Measurements from ENCODE around the gene MED13L. TPM values are rescaled to one million over a fixed set of nuclear protein-coding genes. Genes with fewer than 3 reads are reported as not detected.
A peak's percentile ranks its signal among the peaks of the same experiment; 100 is the strongest.

MED13L gene
- total RNA-seq, 4 donors from 2014 or later = 126 to 194 (median 154) TPM

- Histone ChIP-seq H3K4me3 (no peak overlapping the region), H3K36me3 (peaks cover 0 to 34% (median 14%) of the 10 kb centered on the region in 4 donors), H3K27ac (no peak overlapping the region), H3K4me1 (peaks cover 0 to 7% (median 0%) of the 10 kb centered on the region in 4 donors), H3K27me3 (no peaks in the 10 kb centered on the region), H3K9me3 (no peaks in the 10 kb centered on the region)
- TF ChIP-seq POLR2A (IDR thresholded peaks at IDR 0.05) (no peak), POLR2AphosphoS5 (IDR thresholded peaks at IDR 0.05) (no peak), CTCF (IDR thresholded peaks at IDR 0.05) (no peak), EP300 (IDR thresholded peaks at IDR 0.05; ENCODE audit: low read depth) (no peak)
- intact Hi-C loops (cut with DNase I; ENCODE audit: low total_unique reads) = no loop called here
- in situ Hi-C loops (cut with MboI; ENCODE audit: low pct_ligation_motif_present in 1 of 4, low pct_unique_long_range_greater_than_20kb in 1 of 4, low sequenced_read_pairs in 3 of 4) = loop anchor here in 2 of 4 donors (25.0 kb wide), 2 partner anchors 623 to 723 kb away; no protein-coding TSS in a partner anchor
- 83 to 90% methylated on average over 5 to 8 of the region's 8 CpGs for WGBS, 2 donors (ENCODE audit: low coverage in 1 of 2)
- no peak for DNase-seq
Observed at GRCh38 chr12:115988625-115989563, 288.6 kb downstream of the MED13L start.

GRCh38 chr12:115988212-115988611 lies 289.3 kb downstream of the MED13L start:
- in situ Hi-C loops (cut with MboI; ENCODE audit: low pct_ligation_motif_present in 1 of 4, low pct_unique_long_range_greater_than_20kb in 1 of 4, low sequenced_read_pairs in 3 of 4) = loop anchor here in 2 of 4 donors (25.0 kb wide), 2 partner anchors 624 to 724 kb away; no protein-coding TSS in a partner anchor
- peaks cover 0 to 35% (median 15%) of the 10 kb centered on the region in 4 donors for H3K36me3 ChIP-seq

GRCh38 chr12:115984616-115985015 lies 292.9 kb downstream of the MED13L start:
- Histone ChIP-seq H3K4me1 (peaks cover 0 to 7% (median 0%) of the 10 kb centered on the region in 4 donors), H3K27ac (no peak overlapping the region), H3K27me3 (no peaks in the 10 kb centered on the region), H3K36me3 (peaks cover 0 to 50% (median 23%) of the 10 kb centered on the region in 4 donors), H3K9me3 (no peaks in the 10 kb centered on the region), H3K4me3 (no peak overlapping the region)
- DNase-seq = no peak
- 95 to 100% methylated on average over 4 of the region's 4 CpGs for WGBS, 2 donors (ENCODE audit: low coverage in 1 of 2)
- TF ChIP-seq EP300 (IDR thresholded peaks at IDR 0.05; ENCODE audit: low read depth) (no peak), POLR2AphosphoS5 (IDR thresholded peaks at IDR 0.05) (no peak), CTCF (IDR thresholded peaks at IDR 0.05) (no peak), POLR2A (IDR thresholded peaks at IDR 0.05) (no peak)
- in situ Hi-C loops (cut with MboI; ENCODE audit: low pct_ligation_motif_present in 1 of 4, low pct_unique_long_range_greater_than_20kb in 1 of 4, low sequenced_read_pairs in 3 of 4) (loop anchor here in 2 of 4 donors (25.0 kb wide), 2 partner anchors 628 to 728 kb away; no protein-coding TSS in a partner anchor), intact Hi-C loops (cut with DNase I; ENCODE audit: low total_unique reads) (no loop called here)

More at GRCh38 chr12:115988212-115988611, 289.3 kb downstream of the MED13L start:
- intact Hi-C loops (cut with DNase I; ENCODE audit: low total_unique reads) = no loop called here
- WGBS, 2 donors (ENCODE audit: low coverage in 1 of 2) = 47 to 56% methylated on average over 2 of the region's 2 CpGs
- DNase-seq = no peak
- Histone ChIP-seq H3K9me3 (no peaks in the 10 kb centered on the region), H3K4me3 (no peak overlapping the region), H3K27ac (no peak overlapping the region), H3K4me1 (peaks cover 0 to 7% (median 0%) of the 10 kb centered on the region in 4 donors), H3K27me3 (no peaks in the 10 kb centered on the region)
- TF ChIP-seq CTCF (IDR thresholded peaks at IDR 0.05) = no peak
- no peak for TF ChIP-seq EP300 (IDR thresholded peaks at IDR 0.05; ENCODE audit: low read depth)

GRCh38 chr12:115983226-115983798 lies 294.2 kb downstream of the MED13L start:
- Histone ChIP-seq H3K36me3 (peaks cover 0 to 51% (median 23%) of the 10 kb centered on the region in 4 donors), H3K4me3 (no peak overlapping the region), H3K9me3 (no peaks in the 10 kb centered on the region), H3K27ac (no peak overlapping the region), H3K4me1 (peaks cover 0 to 1% (median 0%) of the 10 kb centered on the region in 4 donors), H3K27me3 (no peaks in the 10 kb centered on the region)
- WGBS, 2 donors (ENCODE audit: low coverage in 1 of 2) = 76 to 79% methylated on average over 5 of the region's 5 CpGs
- intact Hi-C loops (cut with DNase I; ENCODE audit: low total_unique reads) (no loop called here), in situ Hi-C loops (cut with MboI; ENCODE audit: low pct_ligation_motif_present in 1 of 4, low pct_unique_long_range_greater_than_20kb in 1 of 4, low sequenced_read_pairs in 3 of 4) (loop anchor here in 2 of 4 donors (25.0 kb wide), 2 partner anchors 629 to 729 kb away; no protein-coding TSS in a partner anchor)
- no peak for DNase-seq
- TF ChIP-seq CTCF (IDR thresholded peaks at IDR 0.05) (peak in 1 of 5 experiments; percentile 12), POLR2A (IDR thresholded peaks at IDR 0.05) (no peak), EP300 (IDR thresholded peaks at IDR 0.05; ENCODE audit: low read depth) (no peak)

Measured in transverse colon (tissue), 4 donors.